ENCODE measurements around the gene PSME3IP1. TPM values are rescaled to one million over a fixed set of nuclear protein-coding genes. Genes with fewer than 3 reads are reported as not detected.
"Not testable (repeated sequence)": the region's sequence is repeated elsewhere in the genome, so short reads cannot be mapped to it uniquely, and the experiment has no call there.

Gene PSME3IP1
- total RNA-seq, 3 donors from 2014 or later, result 76.7 to 81.0 (median 80.1) TPM

- Mint-ChIP-seq H3K27me3 (ENCODE audit: low read depth) (no peaks in the 10 kb centered on the region), H3K4me3 (no peak overlapping the region), H3K4me1 (ENCODE audit: low read depth) (peaks cover 6% of the 10 kb centered on the region), H3K36me3 (ENCODE audit: insufficient read depth) (no peaks in the 10 kb centered on the region), H3K9me3 (no peaks in the 10 kb centered on the region)
- ATAC-seq (no peak), DNase-seq (no peak)
Measured at GRCh38 chr16:57118461-57119084, 67.3 kb downstream of the PSME3IP1 start.

- Mint-ChIP-seq H3K9me3 (no peaks in the 10 kb centered on the region), H3K36me3 (ENCODE audit: insufficient read depth) (no peaks in the 10 kb centered on the region), H3K4me1 (ENCODE audit: low read depth) (no peaks in the 10 kb centered on the region), H3K4me3 (no peak overlapping the region), H3K27me3 (ENCODE audit: low read depth) (no peaks in the 10 kb centered on the region)
- DNase-seq (no peak), ATAC-seq (no peak)
Measured at GRCh38 chr16:57115514-57116182, 70.2 kb downstream of the PSME3IP1 start.

- Mint-ChIP-seq H3K9me3 (no peaks in the 10 kb centered on the region), H3K27me3 (ENCODE audit: low read depth) (no peaks in the 10 kb centered on the region), H3K36me3 (ENCODE audit: insufficient read depth) (no peaks in the 10 kb centered on the region)
Measured at GRCh38 chr16:57115168-57115513, 70.7 kb downstream of the PSME3IP1 start.

GRCh38 chr16:57113664-57114063 lies 72.2 kb downstream of the PSME3IP1 start:
- Mint-ChIP-seq H3K36me3 (ENCODE audit: insufficient read depth) (no peaks in the 10 kb centered on the region), H3K9me3 (no peaks in the 10 kb centered on the region), H3K4me1 (ENCODE audit: low read depth) (no peaks in the 10 kb centered on the region), H3K27me3 (ENCODE audit: low read depth) (no peaks in the 10 kb centered on the region), H3K4me3 (no peak overlapping the region)
- ATAC-seq (no peak), DNase-seq (no peak)

More at GRCh38 chr16:57115168-57115513, 70.7 kb downstream of the PSME3IP1 start:
- Mint-ChIP-seq H3K4me1 (ENCODE audit: low read depth) (no peaks in the 10 kb centered on the region), H3K4me3 (no peak overlapping the region)
- DNase-seq (no peak), ATAC-seq (no peak)

- H3K4me3 Mint-ChIP-seq, result no peak overlapping the region
- no peaks in the 10 kb centered on the region for H3K27me3 Mint-ChIP-seq (ENCODE audit: low read depth)
- H3K9me3 Mint-ChIP-seq, result no peaks in the 10 kb centered on the region
- no peak for ATAC-seq
- no peak for DNase-seq
- no peaks in the 10 kb centered on the region for H3K36me3 Mint-ChIP-seq (ENCODE audit: insufficient read depth)
- no peaks in the 10 kb centered on the region for H3K4me1 Mint-ChIP-seq (ENCODE audit: low read depth)
Measured at GRCh38 chr16:57113042-57113453, 72.8 kb downstream of the PSME3IP1 start.

GRCh38 chr16:57112403-57113041 lies 73.3 kb downstream of the PSME3IP1 start:
- no peak for ATAC-seq
- Mint-ChIP-seq H3K27me3 (ENCODE audit: low read depth) (no peaks in the 10 kb centered on the region), H3K36me3 (ENCODE audit: insufficient read depth) (no peaks in the 10 kb centered on the region), H3K9me3 (no peaks in the 10 kb centered on the region), H3K4me1 (ENCODE audit: low read depth) (no peaks in the 10 kb centered on the region), H3K4me3 (no peak overlapping the region)
- no peak for DNase-seq

GRCh38 chr16:57111420-57111819 lies 74.4 kb downstream of the PSME3IP1 start:
- Mint-ChIP-seq H3K27me3 (ENCODE audit: low read depth) (no peaks in the 10 kb centered on the region), H3K4me1 (ENCODE audit: low read depth) (no peaks in the 10 kb centered on the region), H3K4me3 (no peak overlapping the region), H3K9me3 (no peaks in the 10 kb centered on the region), H3K36me3 (ENCODE audit: insufficient read depth) (no peaks in the 10 kb centered on the region)
- ATAC-seq (no peak), DNase-seq (no peak)

GRCh38 chr16:57110937-57111336 lies 74.9 kb downstream of the PSME3IP1 start:
- DNase-seq (no peak), ATAC-seq (no peak)
- H3K27me3 Mint-ChIP-seq (ENCODE audit: low read depth), result no peaks in the 10 kb centered on the region
- H3K4me3 Mint-ChIP-seq, result no peak overlapping the region
- H3K36me3 Mint-ChIP-seq (ENCODE audit: insufficient read depth), result no peaks in the 10 kb centered on the region
- no peaks in the 10 kb centered on the region for H3K9me3 Mint-ChIP-seq
- H3K4me1 Mint-ChIP-seq (ENCODE audit: low read depth), result no peaks in the 10 kb centered on the region

GRCh38 chr16:57109259-57110105 lies 76.4 kb downstream of the PSME3IP1 start:
- H3K36me3 Mint-ChIP-seq (ENCODE audit: insufficient read depth); ATAC-seq; H3K4me1 Mint-ChIP-seq (ENCODE audit: low read depth); H3K27me3 Mint-ChIP-seq (ENCODE audit: low read depth); DNase-seq; H3K9me3 Mint-ChIP-seq; H3K4me3 Mint-ChIP-seq: not testable (repeated sequence)

GRCh38 chr16:57108432-57108831 lies 77.4 kb downstream of the PSME3IP1 start:
- no peak for DNase-seq
- Mint-ChIP-seq H3K9me3 (no peaks in the 10 kb centered on the region), H3K4me1 (ENCODE audit: low read depth) (peaks cover 9% of the 10 kb centered on the region), H3K4me3 (no peak overlapping the region), H3K27me3 (ENCODE audit: low read depth) (no peaks in the 10 kb centered on the region), H3K36me3 (ENCODE audit: insufficient read depth) (no peaks in the 10 kb centered on the region)
- ATAC-seq, result no peak

- Mint-ChIP-seq H3K4me1 (ENCODE audit: low read depth) (peaks cover 9% of the 10 kb centered on the region), H3K27me3 (ENCODE audit: low read depth) (no peaks in the 10 kb centered on the region), H3K4me3 (no peak overlapping the region), H3K9me3 (no peaks in the 10 kb centered on the region), H3K36me3 (ENCODE audit: insufficient read depth) (no peaks in the 10 kb centered on the region)
- no peak for DNase-seq
- no peak for ATAC-seq
Measured at GRCh38 chr16:57107321-57107922, 78.4 kb downstream of the PSME3IP1 start.

- DNase-seq, result no peak
- H3K36me3 Mint-ChIP-seq (ENCODE audit: insufficient read depth), result no peaks in the 10 kb centered on the region
- no peak overlapping the region for H3K4me3 Mint-ChIP-seq
- no peak for ATAC-seq
- H3K4me1 Mint-ChIP-seq (ENCODE audit: low read depth), result peaks cover 9% of the 10 kb centered on the region
- no peaks in the 10 kb centered on the region for H3K9me3 Mint-ChIP-seq
- H3K27me3 Mint-ChIP-seq (ENCODE audit: low read depth), result no peaks in the 10 kb centered on the region
Measured at GRCh38 chr16:57106767-57107166, 79.1 kb downstream of the PSME3IP1 start.

- H3K27me3 Mint-ChIP-seq (ENCODE audit: low read depth), result no peaks in the 10 kb centered on the region
- DNase-seq, result no peak
- ATAC-seq, result no peak
- no peak overlapping the region for H3K4me3 Mint-ChIP-seq
- H3K4me1 Mint-ChIP-seq (ENCODE audit: low read depth), result peaks cover 12% of the 10 kb centered on the region
- no peaks in the 10 kb centered on the region for H3K9me3 Mint-ChIP-seq
- no peaks in the 10 kb centered on the region for H3K36me3 Mint-ChIP-seq (ENCODE audit: insufficient read depth)
Measured at GRCh38 chr16:57105184-57105583, 80.7 kb downstream of the PSME3IP1 start.

GRCh38 chr16:57104706-57105105 lies 81.1 kb downstream of the PSME3IP1 start:
- no peak overlapping the region for H3K4me3 Mint-ChIP-seq
- H3K4me1 Mint-ChIP-seq (ENCODE audit: low read depth), result peaks cover 12% of the 10 kb centered on the region

More at GRCh38 chr16:57104706-57105105, 81.1 kb downstream of the PSME3IP1 start:
- H3K9me3 Mint-ChIP-seq, result no peaks in the 10 kb centered on the region
- H3K36me3 Mint-ChIP-seq (ENCODE audit: insufficient read depth), result no peaks in the 10 kb centered on the region
- no peak for DNase-seq
- H3K27me3 Mint-ChIP-seq (ENCODE audit: low read depth), result no peaks in the 10 kb centered on the region
- ATAC-seq, result no peak

All from activated T-cell treated with anti-CD3 and anti-CD28 coated beads, Interleukin-2, amount 50 U/mL, for 4 hours (primary cell).